ENCODE results near the gene MCU.

DNA sequence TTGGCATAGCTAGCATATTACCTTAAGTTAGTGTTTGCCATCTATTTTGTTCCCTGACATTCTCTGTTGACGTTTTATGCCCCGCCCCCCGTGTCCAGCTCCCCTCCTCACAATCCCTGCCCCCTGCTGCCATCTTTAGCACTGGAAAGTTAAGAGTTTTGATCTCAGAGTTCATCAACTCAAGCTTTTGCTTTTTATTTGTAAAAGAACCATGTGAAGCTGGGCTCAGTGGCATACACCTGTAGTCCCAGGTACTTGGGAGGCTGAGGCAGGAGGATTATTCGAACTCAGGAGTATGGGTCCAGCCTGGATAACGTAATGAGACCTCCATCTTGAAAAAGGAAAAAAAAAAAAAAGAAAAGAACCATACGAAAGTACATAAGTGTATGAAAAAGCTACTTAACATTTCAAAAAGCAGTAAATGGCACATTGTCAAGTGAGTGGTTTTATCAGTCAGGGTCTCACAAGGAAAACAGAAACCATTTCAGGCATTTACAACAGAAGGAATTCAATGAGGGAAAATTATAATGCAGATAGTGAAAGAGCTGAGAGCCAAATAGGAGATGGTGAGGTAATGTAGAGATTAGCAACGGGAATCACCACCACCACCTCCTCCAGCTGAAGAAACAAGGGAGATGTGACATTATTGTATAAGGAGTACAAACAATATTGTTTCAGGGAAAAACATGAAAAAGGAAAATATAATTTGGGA is 64.9 kb downstream of the MCU start:
- TF ChIP-seq, protein P1, sequence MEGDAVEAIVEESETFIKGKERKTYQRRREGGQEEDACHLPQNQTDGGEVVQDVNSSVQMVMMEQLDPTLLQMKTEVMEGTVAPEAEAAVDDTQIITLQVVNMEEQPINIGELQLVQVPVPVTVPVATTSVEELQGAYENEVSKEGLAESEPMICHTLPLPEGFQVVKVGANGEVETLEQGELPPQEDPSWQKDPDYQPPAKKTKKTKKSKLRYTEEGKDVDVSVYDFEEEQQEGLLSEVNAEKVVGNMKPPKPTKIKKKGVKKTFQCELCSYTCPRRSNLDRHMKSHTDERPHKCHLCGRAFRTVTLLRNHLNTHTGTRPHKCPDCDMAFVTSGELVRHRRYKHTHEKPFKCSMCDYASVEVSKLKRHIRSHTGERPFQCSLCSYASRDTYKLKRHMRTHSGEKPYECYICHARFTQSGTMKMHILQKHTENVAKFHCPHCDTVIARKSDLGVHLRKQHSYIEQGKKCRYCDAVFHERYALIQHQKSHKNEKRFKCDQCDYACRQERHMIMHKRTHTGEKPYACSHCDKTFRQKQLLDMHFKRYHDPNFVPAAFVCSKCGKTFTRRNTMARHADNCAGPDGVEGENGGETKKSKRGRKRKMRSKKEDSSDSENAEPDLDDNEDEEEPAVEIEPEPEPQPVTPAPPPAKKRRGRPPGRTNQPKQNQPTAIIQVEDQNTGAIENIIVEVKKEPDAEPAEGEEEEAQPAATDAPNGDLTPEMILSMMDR (IDR thresholded peaks at IDR 0.05), result no peak
- TF ChIP-seq POLR2A (IDR thresholded peaks at IDR 0.05), result no peak
